Testis (tissue), 3 donors: ENCODE measurements around the gene TNN. TPM values are rescaled to one million over a fixed set of nuclear protein-coding genes. Genes with fewer than 3 reads are reported as not detected.

ENCODE experiments used
- DNase-seq: peaks from one replicate; pipeline ENCODE4 v3.0.0-alpha.2; 2019
- H3K27ac ChIP-seq, 2 donors: fragments of 200-600 bp; sonication (generic); one replicate each; pipeline ENCODE4 v1.5.1; 2019
- H3K27me3 ChIP-seq: fragments of 200-600 bp; sonication (generic); one replicate; pipeline ENCODE4 v1.5.1; 2019
- H3K36me3 ChIP-seq: fragments of 200-600 bp; sonication (generic); one replicate; pipeline ENCODE4 v1.5.1; 2017; ENCODE audit warnings: low read depth; ENCODE audit errors: missing control alignments
- H3K4me1 ChIP-seq: fragments of 200-600 bp; sonication (generic); one replicate; pipeline ENCODE4 v1.5.1; 2019
- H3K4me3 ChIP-seq, 2 donors: fragments of 200-600 bp; sonication (generic); one replicate each; pipeline ENCODE4 v1.5.1; 2017 to 2019
- H3K9me3 ChIP-seq: fragments of 200-600 bp; sonication (generic); one replicate; pipeline ENCODE4 v1.5.1; 2017
- POLR2A ChIP-seq: fragments of 450-650 bp; IDR thresholded peaks from one replicate; pipeline ENCODE4 v1.6.1; 2017; ENCODE audit warnings: antibody characterized with exemption, mild to moderate bottlenecking, moderate library complexity
- WGBS, 2 donors: methylation state at CpG; one replicate each; pipeline ENCODE4 v1.1.5; 2018; 5-methylcytosine and 5-hydroxymethylcytosine counted together
- intact Hi-C: fragments of 100-400 bp; cut with DNase I; formaldehyde crosslinking; loops from one replicate; pipeline ENCODE4 v1.15.1; 2023; ENCODE audit warnings: low total_unique reads
- polyA plus RNA-seq: library from polyadenylated mRNA; stranded (reverse); fragments of 350-450 nt; fragmentation: Illumina TruSeq; extraction: RNeasy Lipid Tissue Mini Kit (QIAGEN cat#74804); gene quantifications from one replicate; pipeline ENCODE4 v1.2.3, GENCODE V29; 2014; ENCODE audit warnings: low read depth, low replicate concordance; ENCODE audit not compliant: insufficient read depth
- total RNA-seq, 2 donors: library from RNA; depleted of rRNA; stranded (reverse); fragments of >200 nt; gene quantifications; one replicate each; pipeline ENCODE4 v1.2.3, GENCODE V29; 2016
- TF ChIP-seq, protein P1 (sequence below), 3 experiments: fragments of 450-650 bp in 2 of 3; fragments of 200-600 bp in 1 of 3; sonication (generic) in 1 of 3; IDR thresholded peaks; one replicate each; pipeline ENCODE4 v1.5.1; 2016 to 2019; ENCODE audit warnings: antibody characterized with exemption in 3 of 3, mild to moderate bottlenecking in 2 of 3, moderate library complexity in 1 of 3

TNN gene
- total and polyA plus RNA-seq, 3 donors from 2014 or later, result 0.16 to 0.37 (median 0.22) TPM

DNA sequence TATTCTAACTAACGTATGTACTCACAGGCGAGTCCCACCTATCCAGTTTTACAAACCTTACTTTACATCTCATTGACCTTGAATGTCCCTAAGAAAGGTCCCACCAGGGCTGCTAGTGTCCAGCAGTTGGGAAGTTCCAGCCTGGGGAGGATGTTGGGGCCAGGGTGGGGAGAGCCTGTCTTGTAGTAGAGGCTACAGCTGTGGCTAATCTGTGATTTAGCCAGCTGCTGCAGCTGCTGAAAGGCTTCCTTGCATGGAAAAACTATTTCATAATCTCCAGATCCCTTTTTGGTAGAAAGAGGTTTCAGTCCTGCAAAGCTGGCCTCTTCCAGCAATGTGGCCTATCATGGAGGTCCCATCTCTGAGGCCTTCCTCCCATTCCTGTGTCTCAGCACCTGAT, 23.1 kb downstream of the TNN start:
- DNase-seq, result no peak
- TF ChIP-seq, protein P1, sequence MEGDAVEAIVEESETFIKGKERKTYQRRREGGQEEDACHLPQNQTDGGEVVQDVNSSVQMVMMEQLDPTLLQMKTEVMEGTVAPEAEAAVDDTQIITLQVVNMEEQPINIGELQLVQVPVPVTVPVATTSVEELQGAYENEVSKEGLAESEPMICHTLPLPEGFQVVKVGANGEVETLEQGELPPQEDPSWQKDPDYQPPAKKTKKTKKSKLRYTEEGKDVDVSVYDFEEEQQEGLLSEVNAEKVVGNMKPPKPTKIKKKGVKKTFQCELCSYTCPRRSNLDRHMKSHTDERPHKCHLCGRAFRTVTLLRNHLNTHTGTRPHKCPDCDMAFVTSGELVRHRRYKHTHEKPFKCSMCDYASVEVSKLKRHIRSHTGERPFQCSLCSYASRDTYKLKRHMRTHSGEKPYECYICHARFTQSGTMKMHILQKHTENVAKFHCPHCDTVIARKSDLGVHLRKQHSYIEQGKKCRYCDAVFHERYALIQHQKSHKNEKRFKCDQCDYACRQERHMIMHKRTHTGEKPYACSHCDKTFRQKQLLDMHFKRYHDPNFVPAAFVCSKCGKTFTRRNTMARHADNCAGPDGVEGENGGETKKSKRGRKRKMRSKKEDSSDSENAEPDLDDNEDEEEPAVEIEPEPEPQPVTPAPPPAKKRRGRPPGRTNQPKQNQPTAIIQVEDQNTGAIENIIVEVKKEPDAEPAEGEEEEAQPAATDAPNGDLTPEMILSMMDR (IDR thresholded peaks at IDR 0.05), result no peak
- no peak for TF ChIP-seq POLR2A
- no peaks in the 10 kb centered on the region for H3K9me3 ChIP-seq
- intact Hi-C loops, result no loop called here
- no peaks in the 10 kb centered on the region for H3K4me1 ChIP-seq
- 94 to 100% methylated on average over 2 of the region's 2 CpGs for WGBS, 2 donors
- no peaks in the 10 kb centered on the region for H3K27me3 ChIP-seq
- no peak overlapping the region for H3K27ac ChIP-seq
- H3K4me3 ChIP-seq, result no peak overlapping the region
- H3K36me3 ChIP-seq, result no peaks in the 10 kb centered on the region

DNA sequence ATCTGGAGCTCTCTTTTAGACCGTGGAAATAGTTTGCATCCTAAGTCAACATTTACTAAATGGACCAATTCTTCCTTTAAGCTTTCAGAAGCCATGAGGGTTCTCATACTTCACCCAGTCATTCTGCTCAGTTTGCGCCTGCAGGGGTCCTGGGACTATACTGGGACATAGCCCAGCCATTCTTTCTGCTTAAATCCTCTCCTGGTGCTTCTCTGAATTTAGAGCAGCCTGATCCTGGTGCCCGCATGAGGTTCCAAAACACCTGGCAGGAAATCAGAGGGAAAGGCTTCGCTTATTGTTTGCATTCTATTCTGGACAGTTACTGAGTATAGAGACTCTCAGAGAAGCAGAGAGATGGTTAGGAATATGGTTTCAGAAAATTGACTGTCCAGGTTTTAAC, 27.0 kb downstream of the TNN start:
- no peaks in the 10 kb centered on the region for H3K4me1 ChIP-seq
- H3K36me3 ChIP-seq, result no peaks in the 10 kb centered on the region
- H3K27me3 ChIP-seq, result no peaks in the 10 kb centered on the region
- no peak overlapping the region for H3K4me3 ChIP-seq
- H3K27ac ChIP-seq, result no peak overlapping the region
- no peaks in the 10 kb centered on the region for H3K9me3 ChIP-seq
- intact Hi-C loops, result no loop called here
- TF ChIP-seq, protein P1 (IDR thresholded peaks at IDR 0.05), result no peak
- no peak for TF ChIP-seq POLR2A
- no peak for DNase-seq
- 88 to 94% methylated on average over 4 of the region's 4 CpGs for WGBS, 2 donors

DNA sequence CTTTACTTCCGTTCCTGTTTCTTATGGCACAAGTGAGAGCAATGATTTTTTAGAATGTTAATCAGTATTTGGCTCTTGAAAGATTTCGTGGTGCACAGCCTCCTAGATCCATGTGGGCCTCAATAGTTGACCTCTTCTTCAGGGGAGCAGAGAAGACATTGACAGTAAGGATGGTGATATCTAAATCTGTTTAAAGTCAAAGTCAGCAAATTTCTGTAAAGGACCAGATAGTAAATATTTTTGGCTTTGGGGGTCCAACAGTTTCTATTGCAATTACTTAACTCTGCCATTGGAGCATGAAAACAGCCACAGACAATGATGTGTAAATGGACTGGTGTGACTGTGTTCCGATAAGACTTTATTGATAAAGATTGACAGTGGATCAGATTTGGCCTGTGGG, 27.4 kb downstream of the TNN start:
- Histone ChIP-seq H3K4me1 (no peaks in the 10 kb centered on the region), H3K27ac (no peak overlapping the region), H3K4me3 (no peak overlapping the region), H3K27me3 (no peaks in the 10 kb centered on the region), H3K9me3 (no peaks in the 10 kb centered on the region), H3K36me3 (no peaks in the 10 kb centered on the region)
- no peak for DNase-seq
- intact Hi-C loops, result no loop called here
- 95 to 96% methylated on average over 3 of the region's 3 CpGs for WGBS, 2 donors
- no peak for TF ChIP-seq POLR2A
- TF ChIP-seq, protein P1 (IDR thresholded peaks at IDR 0.05), result no peak

DNA sequence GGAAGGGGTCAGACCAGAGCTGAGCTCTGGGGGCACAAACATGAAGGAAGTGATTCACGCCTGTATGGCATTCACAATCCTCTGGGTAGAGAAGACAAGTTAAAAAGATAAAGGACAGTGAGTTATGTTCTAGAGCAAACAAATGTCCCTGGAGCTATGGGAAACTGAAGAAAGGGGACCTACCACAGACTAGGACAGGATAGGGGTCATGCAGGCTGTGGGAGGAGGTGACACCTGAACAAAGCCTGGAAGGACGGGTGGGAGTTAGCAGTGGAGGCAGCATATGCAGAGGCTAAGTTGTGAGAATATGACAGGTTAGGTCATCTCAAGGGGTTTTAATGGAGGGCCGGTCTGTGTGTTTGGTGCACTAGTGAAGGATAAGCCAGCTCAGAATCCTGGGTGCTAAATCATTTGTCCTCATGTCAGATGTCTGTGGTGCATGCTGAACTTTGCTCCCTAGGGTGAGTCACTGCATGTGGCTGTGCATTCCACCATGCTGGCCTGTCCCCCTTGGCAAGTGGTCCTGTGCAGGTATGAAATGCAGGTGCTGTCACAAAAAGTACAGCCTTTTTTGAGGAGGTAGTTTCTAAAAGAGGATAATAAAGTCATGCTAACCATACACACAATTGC, 28.5 kb downstream of the TNN start:
- Histone ChIP-seq H3K4me1 (no peaks in the 10 kb centered on the region), H3K27ac (no peak overlapping the region), H3K36me3 (no peaks in the 10 kb centered on the region), H3K9me3 (no peaks in the 10 kb centered on the region), H3K4me3 (no peak overlapping the region), H3K27me3 (no peaks in the 10 kb centered on the region)
- intact Hi-C loops, result no loop called here
- DNase-seq, result no peak
- no peak for TF ChIP-seq POLR2A
- TF ChIP-seq, protein P1 (IDR thresholded peaks at IDR 0.05), result no peak
- WGBS, 2 donors, result 87 to 96% methylated on average over 3 of the region's 3 CpGs

DNA sequence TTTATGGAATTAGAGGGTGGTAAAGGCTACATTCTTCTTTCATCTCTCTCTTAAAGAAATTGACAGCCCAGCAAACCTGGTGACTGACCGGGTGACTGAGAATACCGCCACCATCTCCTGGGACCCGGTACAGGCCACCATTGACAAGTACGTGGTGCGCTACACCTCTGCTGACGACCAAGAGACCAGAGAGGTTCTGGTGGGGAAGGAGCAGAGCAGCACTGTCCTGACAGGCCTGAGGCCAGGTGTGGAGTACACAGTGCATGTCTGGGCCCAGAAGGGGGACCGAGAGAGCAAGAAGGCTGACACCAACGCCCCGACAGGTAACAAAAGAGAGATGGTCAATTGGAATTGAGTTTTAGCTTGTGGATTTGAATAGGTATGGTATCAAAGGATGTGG, 29.7 kb downstream of the TNN start:
- Histone ChIP-seq H3K27ac (no peak overlapping the region), H3K4me3 (no peak overlapping the region), H3K4me1 (no peaks in the 10 kb centered on the region), H3K9me3 (no peaks in the 10 kb centered on the region), H3K27me3 (no peaks in the 10 kb centered on the region), H3K36me3 (no peaks in the 10 kb centered on the region)
- 92% methylated on average over 9 of the region's 9 CpGs for WGBS, 2 donors
- intact Hi-C loops, result no loop called here
- DNase-seq, result no peak
- TF ChIP-seq, protein P1 (IDR thresholded peaks at IDR 0.05), result no peak
- TF ChIP-seq POLR2A, result no peak
